Tibial nerve (tissue), 4 donors: Measurements from ENCODE around the gene TNKS1BP1. TPM values are rescaled to one million over a fixed set of nuclear protein-coding genes. Genes with fewer than 3 reads are reported as not detected.
"Not testable (repeated sequence)": the region's sequence is repeated elsewhere in the genome, so short reads cannot be mapped to it uniquely, and the experiment has no call there.

Source experiments
- DNase-seq, 2 donors: peaks; one replicate each; pipeline ENCODE4 v3.0.0-alpha.2; 2019; ENCODE audit warnings: low spot score in 2 of 2
- H3K27ac ChIP-seq, 4 donors: fragments of 200-600 bp; sonication (generic) in 3 of 4; one replicate each; pipeline ENCODE4 v1.5.1; 2017 to 2019; ENCODE audit warnings: mild to moderate bottlenecking in 1 of 4
- H3K27me3 ChIP-seq, 2 donors: fragments of 200-600 bp; sonication (generic) in 1 of 2; one replicate each; pipeline versions ENCODE4 v1.5.1 to v1.6.0; 2017 to 2019
- H3K36me3 ChIP-seq, 3 donors: fragments of 200-600 bp; sonication (generic); one replicate each; pipeline ENCODE4 v1.5.1; 2018 to 2019
- H3K4me1 ChIP-seq, 4 donors: fragments of 200-600 bp; sonication (generic) in 3 of 4; one replicate each; pipeline ENCODE4 v1.5.1; 2017 to 2019
- H3K4me3 ChIP-seq, 4 donors: fragments of 200-600 bp; sonication (generic) in 3 of 4; one replicate each; pipeline ENCODE4 v1.5.1; 2017 to 2019; ENCODE audit warnings: mild to moderate bottlenecking in 1 of 4, moderate library complexity in 1 of 4
- H3K9me3 ChIP-seq, 4 donors: fragments of 200-600 bp; sonication (generic) in 3 of 4; one replicate each; pipeline ENCODE4 v1.5.1; 2017 to 2019
- EP300 ChIP-seq, 2 donors: sonication (generic); formaldehyde crosslinking; IDR thresholded peaks; one replicate each; pipeline ENCODE4 v1.6.1; 2017; ENCODE audit warnings: antibody characterized with exemption in 2 of 2, mild to moderate bottlenecking in 1 of 2
- POLR2A ChIP-seq, 2 donors: fragments of 450-650 bp; IDR thresholded peaks; one replicate each; pipeline ENCODE4 v1.6.1; 2017; ENCODE audit warnings: antibody characterized with exemption in 2 of 2, mild to moderate bottlenecking in 2 of 2, moderate library complexity in 2 of 2
- WGBS, 2 donors: methylation state at CpG; one replicate each; pipeline ENCODE4 v1.1.5; 2018; 5-methylcytosine and 5-hydroxymethylcytosine counted together
- total RNA-seq, 4 donors: library from RNA; depleted of rRNA; stranded (reverse); fragments of >200 nt; gene quantifications; one replicate each; pipeline ENCODE4 v1.1.0, GENCODE V29; 2016
- TF ChIP-seq, protein P1 (sequence below), 5 experiments: fragments of 200-600 bp in 3 of 5; fragments of 450-650 bp in 2 of 5; sonication (generic) in 3 of 5; IDR thresholded peaks; one replicate each; pipeline ENCODE4 v1.5.1; 2016 to 2019; ENCODE audit warnings: antibody characterized with exemption in 5 of 5, mild to moderate bottlenecking in 3 of 5, moderate library complexity in 2 of 5

TNKS1BP1 gene
- total RNA-seq, 4 donors from 2014 or later: 147 to 238 (median 204) TPM

DNA sequence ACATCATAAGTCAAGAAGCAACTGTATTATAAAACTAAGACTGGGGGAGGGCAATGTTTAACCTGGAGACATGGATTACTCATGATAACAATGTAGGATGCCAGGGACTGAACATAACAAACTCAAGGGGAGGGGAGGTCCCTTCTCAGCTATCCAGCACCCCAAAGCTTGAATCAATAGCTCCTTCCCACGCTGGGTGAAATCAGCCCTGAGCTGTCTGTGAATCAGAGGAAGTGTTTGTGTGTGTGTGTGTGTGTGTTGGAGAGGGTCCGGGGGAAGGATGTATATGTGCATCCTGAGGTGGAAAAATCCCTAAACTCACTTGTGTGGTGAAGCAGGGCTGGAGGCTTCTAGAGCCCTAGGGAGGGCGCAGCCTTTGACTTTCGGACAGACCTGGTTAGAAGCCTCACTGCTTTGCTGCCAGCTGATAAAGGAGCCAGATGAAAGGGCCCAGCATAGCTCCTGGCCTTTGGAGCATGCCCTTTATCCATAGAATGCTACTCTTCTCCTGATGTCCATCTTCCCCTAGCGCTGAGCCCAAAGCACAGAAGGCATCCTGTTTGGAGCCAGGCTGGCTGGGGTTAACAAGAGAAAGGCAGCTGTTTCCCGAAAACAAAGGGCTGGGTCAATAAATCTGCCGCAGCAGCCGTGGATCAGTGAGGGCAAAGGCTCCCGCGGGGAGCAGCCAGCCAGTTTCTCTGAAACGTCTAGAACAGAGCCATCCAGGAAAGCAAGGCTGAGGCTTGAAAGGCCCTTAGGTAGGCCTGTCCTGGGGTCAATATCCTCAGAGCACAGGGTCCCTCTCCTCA is 35.8 kb downstream of the TNKS1BP1 start:
- Histone ChIP-seq H3K27ac (peak overlapping the region in 2 of 4 donors; percentile 35 to 62), H3K9me3 (no peaks in the 10 kb centered on the region), H3K4me3 (no peak overlapping the region), H3K27me3 (no peaks in the 10 kb centered on the region), H3K36me3 (no peaks in the 10 kb centered on the region), H3K4me1 (peaks cover 0 to 14% (median 9%) of the 10 kb centered on the region in 4 donors)
- DNase-seq: no peak
- TF ChIP-seq POLR2A (IDR thresholded peaks at IDR 0.05) (no peak), EP300 (IDR thresholded peaks at IDR 0.05) (no peak)
- TF ChIP-seq, protein P1, sequence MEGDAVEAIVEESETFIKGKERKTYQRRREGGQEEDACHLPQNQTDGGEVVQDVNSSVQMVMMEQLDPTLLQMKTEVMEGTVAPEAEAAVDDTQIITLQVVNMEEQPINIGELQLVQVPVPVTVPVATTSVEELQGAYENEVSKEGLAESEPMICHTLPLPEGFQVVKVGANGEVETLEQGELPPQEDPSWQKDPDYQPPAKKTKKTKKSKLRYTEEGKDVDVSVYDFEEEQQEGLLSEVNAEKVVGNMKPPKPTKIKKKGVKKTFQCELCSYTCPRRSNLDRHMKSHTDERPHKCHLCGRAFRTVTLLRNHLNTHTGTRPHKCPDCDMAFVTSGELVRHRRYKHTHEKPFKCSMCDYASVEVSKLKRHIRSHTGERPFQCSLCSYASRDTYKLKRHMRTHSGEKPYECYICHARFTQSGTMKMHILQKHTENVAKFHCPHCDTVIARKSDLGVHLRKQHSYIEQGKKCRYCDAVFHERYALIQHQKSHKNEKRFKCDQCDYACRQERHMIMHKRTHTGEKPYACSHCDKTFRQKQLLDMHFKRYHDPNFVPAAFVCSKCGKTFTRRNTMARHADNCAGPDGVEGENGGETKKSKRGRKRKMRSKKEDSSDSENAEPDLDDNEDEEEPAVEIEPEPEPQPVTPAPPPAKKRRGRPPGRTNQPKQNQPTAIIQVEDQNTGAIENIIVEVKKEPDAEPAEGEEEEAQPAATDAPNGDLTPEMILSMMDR (IDR thresholded peaks at IDR 0.05): no peak
- WGBS, 2 donors: 18 to 25% methylated on average over 11 of the region's 11 CpGs

GRCh38 chr11:57287884-57288283 is 36.9 kb downstream of the TNKS1BP1 start:
- Histone ChIP-seq H3K27ac (no peak overlapping the region), H3K4me3 (no peak overlapping the region), H3K27me3 (no peaks in the 10 kb centered on the region), H3K36me3 (no peaks in the 10 kb centered on the region), H3K9me3 (no peaks in the 10 kb centered on the region), H3K4me1 (peaks cover 0 to 14% (median 9%) of the 10 kb centered on the region in 4 donors)
- 97 to 98% methylated on average over 3 of the region's 3 CpGs for WGBS, 2 donors
- no peak for DNase-seq
- TF ChIP-seq EP300 (IDR thresholded peaks at IDR 0.05): no peak
- TF ChIP-seq, protein P1 (IDR thresholded peaks at IDR 0.05): no peak
- TF ChIP-seq POLR2A (IDR thresholded peaks at IDR 0.05): no peak

DNA sequence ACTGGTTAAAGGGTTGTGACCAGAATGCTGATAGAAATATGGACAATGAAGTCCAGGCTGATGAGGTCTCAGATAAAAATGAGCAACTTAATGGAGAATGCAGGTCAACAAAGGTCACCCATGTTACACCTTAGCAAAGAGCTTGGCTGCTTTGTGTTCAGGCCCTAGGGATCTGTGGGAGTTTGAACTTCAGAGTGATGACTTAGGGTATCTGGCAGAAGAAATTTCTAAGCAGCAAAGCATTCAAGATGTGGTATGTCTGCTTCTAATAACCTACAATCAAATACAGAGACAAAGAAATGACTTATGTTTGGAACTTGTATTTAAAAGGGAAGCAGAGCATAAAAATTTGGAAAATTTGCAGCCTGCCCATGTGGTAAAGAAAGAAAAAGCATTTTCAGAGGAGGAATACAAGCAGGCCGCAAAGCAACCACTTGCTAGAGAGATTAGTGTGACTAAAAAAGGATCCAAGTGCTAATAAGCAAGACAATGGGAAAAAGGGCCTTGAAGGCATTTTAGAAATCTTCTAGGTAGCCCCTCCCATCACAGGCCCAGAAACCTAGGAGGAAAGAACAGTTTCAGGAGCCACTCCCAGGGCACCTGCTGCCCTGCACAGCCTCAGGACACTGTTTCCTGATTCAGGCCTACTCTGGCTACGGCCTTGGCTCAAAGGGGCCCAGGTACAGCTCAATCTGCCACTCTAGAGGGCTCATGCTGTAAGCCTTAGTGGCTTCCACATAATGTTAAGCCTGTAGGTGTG is 41.3 kb downstream of the TNKS1BP1 start:
- no peak overlapping the region for H3K4me3 ChIP-seq
- no peaks in the 10 kb centered on the region for H3K27me3 ChIP-seq
- no peak overlapping the region for H3K27ac ChIP-seq
- H3K9me3 ChIP-seq: no peaks in the 10 kb centered on the region
- 77 to 93% methylated on average over 2 of the region's 2 CpGs for WGBS, 2 donors
- no peaks in the 10 kb centered on the region for H3K36me3 ChIP-seq
- no peak for DNase-seq
- TF ChIP-seq EP300 (IDR thresholded peaks at IDR 0.05) (no peak), POLR2A (IDR thresholded peaks at IDR 0.05) (no peak)
- TF ChIP-seq, protein P1 (IDR thresholded peaks at IDR 0.05): no peak
- peaks cover 0 to 2% (median 0%) of the 10 kb centered on the region in 4 donors for H3K4me1 ChIP-seq

GRCh38 chr11:57281546-57281945 is 43.2 kb downstream of the TNKS1BP1 start:
- H3K27ac ChIP-seq, H3K9me3 ChIP-seq, H3K4me3 ChIP-seq, H3K27me3 ChIP-seq, DNase-seq, H3K36me3 ChIP-seq: not testable (repeated sequence)
- 79 to 94% methylated on average over 6 of the region's 6 CpGs for WGBS, 2 donors
- H3K4me1 ChIP-seq: peaks cover 0 to 14% (median 0%) of the 10 kb centered on the region in 4 donors

- H3K27ac ChIP-seq: no peak overlapping the region
- H3K27me3 ChIP-seq: no peaks in the 10 kb centered on the region
- H3K4me1 ChIP-seq: peaks cover 0 to 14% (median 0%) of the 10 kb centered on the region in 4 donors
- WGBS, 2 donors: 92 to 93% methylated on average over 5 of the region's 5 CpGs
- no peak for DNase-seq
- H3K36me3 ChIP-seq: no peaks in the 10 kb centered on the region
- H3K9me3 ChIP-seq: no peaks in the 10 kb centered on the region
- TF ChIP-seq POLR2A (IDR thresholded peaks at IDR 0.05): no peak
- TF ChIP-seq, protein P1 (IDR thresholded peaks at IDR 0.05): no peak
- no peak for TF ChIP-seq EP300 (IDR thresholded peaks at IDR 0.05)
- H3K4me3 ChIP-seq: no peak overlapping the region
Observed at GRCh38 chr11:57279116-57279515, 45.6 kb downstream of the TNKS1BP1 start.
